Endothelial cell of umbilical vein (primary cell): Measurements from ENCODE around the gene TAOK1. TPM values are rescaled to one million over a fixed set of nuclear protein-coding genes. Genes with fewer than 3 reads are reported as not detected.

Experiments
- BruUV-seq: library from RNA; stranded (reverse); fragments of 400-500 nt; replicated peaks from 2 replicates; lab custom pipeline; 2021; lab: Mats Ljungman, UMichigan
- CTCF ChIA-PET: fragments of 300-600, 350-600 bp; sonication (Branson Sonifier 250); formaldehyde crosslinking; loops from one replicate; lab custom pipeline; 2021; ENCODE audit warnings: antibody characterized with exemption, inconsistent platforms; lab: Charles Lee
- POLR2A ChIA-PET: fragments of 300-600, 350-600 bp; sonication (Branson Sonifier 250); formaldehyde crosslinking; loops from one replicate; lab custom pipeline; 2021; ENCODE audit warnings: antibody characterized with exemption, inconsistent platforms; lab: Charles Lee
- DNase-seq: peaks from one replicate; pipeline ENCODE4 v3.0.0-alpha.2; 2011; ENCODE audit warnings: low read depth, low spot score
- FAIRE-seq: peaks from 2 replicates; lab custom pipeline; 2011; peaks lifted over from hg19 to GRCh38; lab: Jason Lieb, UNC
- H2AFZ ChIP-seq: 2 replicates; pipeline ENCODE4 v1.6.0; 2012; ENCODE audit warnings: low read depth, low read length, control low read depth, inconsistent platforms
- H3K27ac ChIP-seq: 2 replicates; pipeline ENCODE4 v1.5.1; 2011; ENCODE audit warnings: low read depth, mild to moderate bottlenecking, control low read depth, low read length, moderate library complexity; ENCODE audit not compliant: insufficient read depth
- H3K27me3 ChIP-seq, 2 experiments: 2 replicates each; pipeline versions ENCODE4 v1.6.0 to v1.6.1; 2011; ENCODE audit warnings: low read length in 2 of 2, mixed read lengths in 1 of 2; ENCODE audit not compliant: control insufficient read depth in 2 of 2, insufficient read depth in 2 of 2
- H3K36me3 ChIP-seq, 2 experiments: 2 replicates in 1 of 2; 3 replicates in 1 of 2; pipeline ENCODE4 v1.5.1; 2011; ENCODE audit warnings: low read length in 2 of 2, mild to moderate bottlenecking in 1 of 2, moderate library complexity in 1 of 2; ENCODE audit not compliant: control insufficient read depth in 2 of 2, insufficient read depth in 2 of 2; ENCODE audit errors: extremely low read depth in 1 of 2
- H3K4me1 ChIP-seq: 3 replicates; pipeline ENCODE4 v1.5.1; 2011; ENCODE audit warnings: mild to moderate bottlenecking, low read length; ENCODE audit not compliant: control insufficient read depth, insufficient read depth; ENCODE audit errors: extremely low read depth
- H3K4me2 ChIP-seq: 2 replicates; pipeline ENCODE4 v1.6.1; 2011; ENCODE audit warnings: low read length, control low read depth, mixed read lengths; ENCODE audit not compliant: insufficient read depth
- H3K4me3 ChIP-seq, 3 experiments: fragments of 200-600 bp in 1 of 3; sonication (generic), shearing (Covaris generic) in 1 of 3; replicated peaks in 1 of 3; 2 replicates each; pipeline ENCODE4 v1.5.1; 2011 to 2016; ENCODE audit warnings: control low read depth in 3 of 3, low read length in 3 of 3, mild to moderate bottlenecking in 2 of 3, inconsistent platforms in 1 of 3, low read depth in 1 of 3, moderate library complexity in 1 of 3; ENCODE audit not compliant: insufficient read depth in 1 of 3
- H3K79me2 ChIP-seq: 2 replicates; pipeline ENCODE4 v1.6.0; 2012; ENCODE audit warnings: low read length, inconsistent platforms; ENCODE audit not compliant: control insufficient read depth, insufficient read depth
- H3K9ac ChIP-seq: replicated peaks from 2 replicates; pipeline ENCODE3; 2011; ENCODE audit warnings: low read length, control low read depth; ENCODE audit not compliant: insufficient read depth; ENCODE audit errors: extremely low read depth
- H3K9me1 ChIP-seq: replicated peaks from 3 replicates; pipeline ENCODE4 v1.6.0; 2011; ENCODE audit warnings: mild to moderate bottlenecking, low read length; ENCODE audit not compliant: control insufficient read depth, insufficient read depth; ENCODE audit errors: extremely low read depth
- H3K9me3 ChIP-seq: replicated peaks from 2 replicates; pipeline ENCODE4 v1.5.1; 2012; ENCODE audit warnings: low read length, inconsistent platforms; ENCODE audit not compliant: control insufficient read depth, insufficient read depth
- H4K20me1 ChIP-seq: replicated peaks from 2 replicates; pipeline ENCODE3; 2011; ENCODE audit warnings: mild to moderate bottlenecking, low read length; ENCODE audit not compliant: control insufficient read depth, insufficient read depth; ENCODE audit errors: extremely low read depth
- EZH2 ChIP-seq: IDR thresholded peaks from 2 replicates; pipeline ENCODE4 v1.6.1; 2012; ENCODE audit warnings: borderline replicate concordance, low read depth, mild to moderate bottlenecking, moderate library complexity, low read length, inconsistent platforms; ENCODE audit not compliant: severe bottlenecking
- FOS ChIP-seq: IDR thresholded peaks from 2 replicates; pipeline ENCODE4 v1.6.1; 2011; ENCODE audit warnings: mild to moderate bottlenecking, low read length, moderate library complexity, borderline replicate concordance; ENCODE audit not compliant: insufficient read depth
- GATA2 ChIP-seq: IDR thresholded peaks from 2 replicates; pipeline ENCODE4 v1.7.0; 2011; ENCODE audit warnings: low read depth, mild to moderate bottlenecking, moderate library complexity, mixed read lengths, low read length; ENCODE audit not compliant: insufficient read length, insufficient read depth
- JUN ChIP-seq: IDR thresholded peaks from 2 replicates; pipeline ENCODE4 v1.6.1; 2011; ENCODE audit warnings: borderline replicate concordance, low read depth; ENCODE audit not compliant: insufficient read length, insufficient read depth
- MYC ChIP-seq: IDR thresholded peaks from one replicate; pipeline ENCODE4 v1.6.1; 2011; ENCODE audit warnings: mild to moderate bottlenecking, low read depth, low read length
- POLR2A ChIP-seq: IDR thresholded peaks from 2 replicates; pipeline ENCODE4 v1.6.1; 2012; ENCODE audit warnings: low read depth, mild to moderate bottlenecking, control low read depth, low read length
- POLR2AphosphoS5 ChIP-seq: IDR thresholded peaks from 2 replicates; pipeline ENCODE4 v1.6.1; 2012; ENCODE audit warnings: low read depth, mild to moderate bottlenecking, control low read depth, low read length, moderate library complexity; ENCODE audit not compliant: insufficient read depth
- dilution Hi-C: fragments of 300-500 bp; cut with MboI; formaldehyde crosslinking; loops from one replicate; pipeline ENCODE4 v1.15.0; 2019; ENCODE audit warnings: low sequenced_read_pairs; ENCODE audit not compliant: extremely low pct_ligation_motif_present
- intact Hi-C: fragments of 100-400 bp; cut with micrococcal nuclease; formaldehyde crosslinking; loops from one replicate; pipeline ENCODE4 v1.10.0; 2022
- polyA plus RNA-seq, 4 experiments: library from polyadenylated mRNA; depleted of rRNA in 3 of 4; stranded (reverse) in 3 of 4; unstranded in 1 of 4; fragments of >200 nt; gene quantifications; 2 replicates each; pipeline versions ENCODE4 v1.2.1 to v1.2.3, GENCODE V29; 2011 to 2012; ENCODE audit warnings: missing spikeins in 1 of 4
- total RNA-seq: library from RNA; stranded (reverse); gene quantifications from 2 replicates; pipeline ENCODE4 v1.2.3, GENCODE V29; 2021
- TF ChIP-seq, protein P1 (sequence below): IDR thresholded peaks from 2 replicates; pipeline ENCODE4 v1.6.1; 2011; ENCODE audit not compliant: insufficient read depth, insufficient read length
- TF ChIP-seq, protein P2 (sequence below), 2 donors: IDR thresholded peaks; 1 replicate in 1 of 2; 2 replicates in 1 of 2; pipeline ENCODE4 v1.5.1; 2011; ENCODE audit warnings: low read length in 2 of 2, mild to moderate bottlenecking in 2 of 2, moderate library complexity in 2 of 2, control low read depth in 1 of 2, inconsistent platforms in 1 of 2, low read depth in 1 of 2; ENCODE audit not compliant: insufficient read depth in 1 of 2; ENCODE audit errors: extremely low read depth in 1 of 2

Gene TAOK1
- total and polyA plus RNA-seq, 2 donors (not counting 3 experiments of a cell fraction or from before 2014, with no cell fraction given): 11.0 to 82.2 TPM

DNA sequence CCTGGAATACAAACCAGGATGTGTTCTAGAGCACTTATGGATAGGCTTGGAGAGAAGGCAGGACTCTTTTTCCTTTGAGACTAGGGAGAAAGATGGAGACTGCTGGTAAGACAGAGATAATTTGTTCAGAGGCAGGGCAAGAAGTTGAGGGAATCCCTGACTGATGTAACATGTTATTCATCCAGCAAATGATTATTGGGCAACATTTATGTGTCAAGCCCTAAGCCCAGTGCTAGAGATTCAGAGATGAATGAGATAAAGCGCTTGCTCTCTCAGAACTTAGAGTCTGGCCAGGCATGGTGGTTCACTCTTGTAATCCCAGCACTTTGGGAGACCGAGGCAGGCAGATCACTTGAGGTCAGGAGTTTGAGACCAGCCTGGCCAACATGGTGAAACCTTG lies 48.4 kb upstream of the TAOK1 start:
- Histone ChIP-seq H3K79me2 (no peaks in the 10 kb centered on the region), H3K9me3 (no peaks in the 10 kb centered on the region), H2AFZ (no peak overlapping the region), H3K4me3 (no peak overlapping the region), H3K27me3 (peaks cover 11 to 14% of the 10 kb centered on the region in 2 experiments), H4K20me1 (no peaks in the 10 kb centered on the region), H3K9ac (no peak overlapping the region), H3K4me1 (no peaks in the 10 kb centered on the region), H3K27ac (no peak overlapping the region), H3K9me1 (no peaks in the 10 kb centered on the region), H3K4me2 (no peak overlapping the region), H3K36me3 (no peaks in the 10 kb centered on the region)
- CTCF ChIA-PET: no interaction called here
- POLR2A ChIA-PET: no interaction called here
- TF ChIP-seq POLR2AphosphoS5 (no peak), POLR2A (no peak), MYC (no peak), GATA2 (no peak), EZH2 (no peak), FOS (no peak), JUN (no peak)
- TF ChIP-seq, protein P1, sequence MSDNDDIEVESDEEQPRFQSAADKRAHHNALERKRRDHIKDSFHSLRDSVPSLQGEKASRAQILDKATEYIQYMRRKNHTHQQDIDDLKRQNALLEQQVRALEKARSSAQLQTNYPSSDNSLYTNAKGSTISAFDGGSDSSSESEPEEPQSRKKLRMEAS: no peak
- TF ChIP-seq, protein P2, sequence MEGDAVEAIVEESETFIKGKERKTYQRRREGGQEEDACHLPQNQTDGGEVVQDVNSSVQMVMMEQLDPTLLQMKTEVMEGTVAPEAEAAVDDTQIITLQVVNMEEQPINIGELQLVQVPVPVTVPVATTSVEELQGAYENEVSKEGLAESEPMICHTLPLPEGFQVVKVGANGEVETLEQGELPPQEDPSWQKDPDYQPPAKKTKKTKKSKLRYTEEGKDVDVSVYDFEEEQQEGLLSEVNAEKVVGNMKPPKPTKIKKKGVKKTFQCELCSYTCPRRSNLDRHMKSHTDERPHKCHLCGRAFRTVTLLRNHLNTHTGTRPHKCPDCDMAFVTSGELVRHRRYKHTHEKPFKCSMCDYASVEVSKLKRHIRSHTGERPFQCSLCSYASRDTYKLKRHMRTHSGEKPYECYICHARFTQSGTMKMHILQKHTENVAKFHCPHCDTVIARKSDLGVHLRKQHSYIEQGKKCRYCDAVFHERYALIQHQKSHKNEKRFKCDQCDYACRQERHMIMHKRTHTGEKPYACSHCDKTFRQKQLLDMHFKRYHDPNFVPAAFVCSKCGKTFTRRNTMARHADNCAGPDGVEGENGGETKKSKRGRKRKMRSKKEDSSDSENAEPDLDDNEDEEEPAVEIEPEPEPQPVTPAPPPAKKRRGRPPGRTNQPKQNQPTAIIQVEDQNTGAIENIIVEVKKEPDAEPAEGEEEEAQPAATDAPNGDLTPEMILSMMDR (IDR thresholded peaks at IDR 0.05; ENCODE audit: extremely low read depth in 1 of 2, insufficient read depth in 1 of 2, low read depth in 1 of 2, low read length in 2 of 2): no peak
- no peak for DNase-seq
- FAIRE-seq: no peak
- intact Hi-C loops (no loop called here), dilution Hi-C loops (no loop called here)
- BruUV-seq: no TSS peak
